ENCODE data around the gene HAAO. TPM values are rescaled to one million over a fixed set of nuclear protein-coding genes. Genes with fewer than 3 reads are reported as not detected.

The HAAO gene
- total RNA-seq, 2 donors from 2014 or later = 25.3 to 33.7 TPM

GRCh38 chr2:42788478-42788793 lies 3.9 kb downstream of the HAAO start:
- Histone ChIP-seq H3K36me3 (no peaks in the 10 kb centered on the region), H3K4me3 (no peak overlapping the region), H3K4me1 (ENCODE audit: control insufficient read depth in 1 of 2, low read depth in 2 of 2) (peaks cover 10 to 23% of the 10 kb centered on the region in 2 donors), H3K27ac (no peak overlapping the region), H3K27me3 (replicated peaks; ENCODE audit: insufficient read depth) (no peaks in the 10 kb centered on the region), H3K9me3 (no peaks in the 10 kb centered on the region)
- no peak for TF ChIP-seq CTCF (IDR thresholded peaks at IDR 0.05)
- no peak for ATAC-seq (ENCODE audit: insufficient number of reproducible peaks, low FRiP score, low read depth)
- no peak for DNase-seq (ENCODE audit: low spot score)

DNA sequence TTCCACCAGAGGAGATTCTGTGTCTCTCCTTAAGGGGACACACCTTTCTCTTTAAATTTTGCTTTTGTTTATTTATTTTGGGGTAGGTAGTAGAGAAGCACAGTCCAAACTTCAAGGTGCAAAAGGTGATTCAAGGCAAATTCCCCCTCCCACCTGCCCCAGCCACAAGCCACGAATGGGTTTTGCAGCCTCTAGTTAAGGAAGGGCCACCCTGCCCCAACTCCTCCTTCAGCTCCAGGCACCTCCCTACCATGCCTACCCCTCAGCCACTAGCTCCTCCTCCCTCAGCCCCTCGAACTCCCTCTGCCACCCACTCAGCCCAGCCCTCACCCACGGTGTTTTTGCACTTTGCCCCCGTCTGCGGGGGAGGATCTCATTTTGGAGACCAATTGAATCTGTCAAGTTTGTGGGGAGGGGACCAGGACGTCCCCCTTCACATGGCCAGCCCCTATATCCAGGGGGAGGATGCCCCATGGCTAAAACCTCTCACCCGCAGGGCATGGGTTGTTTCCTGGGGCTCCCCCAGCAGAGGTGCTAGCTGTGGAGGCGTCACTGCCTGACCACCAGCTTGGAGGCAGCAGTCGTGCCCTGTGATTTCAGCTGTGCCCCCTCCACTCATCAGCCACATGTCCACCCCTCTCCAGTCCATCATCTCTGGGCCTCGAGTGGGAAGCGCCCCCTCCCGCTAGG lies 4.5 kb downstream of the HAAO start:
- H3K9me3 ChIP-seq = no peaks in the 10 kb centered on the region
- no peak overlapping the region for H3K27ac ChIP-seq
- H3K36me3 ChIP-seq = no peaks in the 10 kb centered on the region
- H3K4me1 ChIP-seq (ENCODE audit: control insufficient read depth in 1 of 2, low read depth in 2 of 2) = peaks cover 10 to 23% of the 10 kb centered on the region in 2 donors
- H3K27me3 ChIP-seq (replicated peaks; ENCODE audit: insufficient read depth) = no peaks in the 10 kb centered on the region
- ATAC-seq (ENCODE audit: insufficient number of reproducible peaks, low FRiP score, low read depth) (no peak), DNase-seq (ENCODE audit: low spot score) (no peak)
- no peak overlapping the region for H3K4me3 ChIP-seq
- no peak for TF ChIP-seq CTCF (IDR thresholded peaks at IDR 0.05)

DNA sequence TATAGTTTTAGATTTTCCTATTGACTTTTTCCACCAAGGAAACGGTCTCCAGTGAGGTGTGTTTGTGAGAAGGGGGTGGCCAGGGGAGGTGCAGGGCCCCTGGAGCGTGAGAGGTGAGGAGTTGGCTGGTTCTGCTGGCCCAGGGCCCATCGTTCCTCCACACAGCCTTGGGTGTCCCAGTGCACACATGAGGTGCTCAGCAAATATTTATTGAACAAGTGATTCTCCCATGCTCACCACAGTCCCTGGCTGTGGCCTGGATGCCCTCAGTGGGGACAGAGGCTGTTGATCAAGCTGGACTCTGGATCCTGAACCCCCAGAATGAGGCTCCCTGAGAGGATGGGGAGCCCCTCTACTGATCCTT lies 5.0 kb downstream of the HAAO start:
- H3K4me3 ChIP-seq = no peak overlapping the region
- no peaks in the 10 kb centered on the region for H3K27me3 ChIP-seq (replicated peaks; ENCODE audit: insufficient read depth)
- no peaks in the 10 kb centered on the region for H3K36me3 ChIP-seq
- H3K4me1 ChIP-seq (ENCODE audit: control insufficient read depth in 1 of 2, low read depth in 2 of 2) = peaks cover 10 to 23% of the 10 kb centered on the region in 2 donors
- no peak overlapping the region for H3K27ac ChIP-seq
- H3K9me3 ChIP-seq = no peaks in the 10 kb centered on the region
- no peak for TF ChIP-seq CTCF (IDR thresholded peaks at IDR 0.05)
- ATAC-seq (ENCODE audit: insufficient number of reproducible peaks, low FRiP score, low read depth) (no peak), DNase-seq (ENCODE audit: low spot score) (no peak)

DNA sequence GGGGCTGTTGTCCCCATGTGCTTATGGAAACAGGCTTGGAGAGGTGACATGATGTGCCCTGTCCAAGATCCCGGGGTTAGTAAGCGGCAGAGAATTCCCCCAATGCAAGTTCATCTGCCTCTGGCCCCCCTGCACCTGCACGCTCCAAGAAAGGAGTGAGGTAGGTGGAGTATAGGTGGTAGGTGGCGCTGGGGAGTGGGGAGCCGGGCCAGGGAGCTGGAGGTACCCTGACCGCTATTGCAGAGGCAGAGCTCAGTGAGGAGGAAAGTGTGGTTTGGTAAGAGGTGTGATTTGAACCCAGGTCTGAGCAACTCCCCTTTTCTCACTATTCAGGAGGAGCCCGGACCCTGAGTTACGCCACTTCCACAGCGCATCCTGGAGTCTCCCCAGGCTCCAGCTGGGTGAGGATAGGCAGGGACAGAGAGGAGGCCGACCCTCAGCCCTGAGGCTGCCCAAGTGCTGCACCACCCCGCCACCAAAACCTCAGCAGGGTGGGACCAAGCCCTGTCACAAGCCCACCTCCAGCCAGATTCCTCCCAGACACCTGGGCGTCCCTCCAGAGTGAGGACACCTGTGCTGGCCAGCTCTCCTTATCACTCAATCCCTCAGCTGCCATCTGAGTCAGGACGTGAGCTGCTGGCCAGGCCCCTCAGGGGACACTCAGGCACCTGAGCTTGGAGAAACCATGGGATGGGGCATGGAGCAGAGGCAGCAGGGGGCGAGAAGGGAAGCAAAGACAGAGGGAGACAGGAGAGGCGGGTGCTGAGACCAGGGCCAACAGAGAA lies 5.6 kb downstream of the HAAO start:
- DNase-seq (ENCODE audit: low spot score) (no peak), ATAC-seq (ENCODE audit: insufficient number of reproducible peaks, low FRiP score, low read depth) (no peak)
- H3K27ac ChIP-seq = no peak overlapping the region
- H3K9me3 ChIP-seq = no peaks in the 10 kb centered on the region
- peaks cover 9 to 19% of the 10 kb centered on the region in 2 donors for H3K4me1 ChIP-seq (ENCODE audit: control insufficient read depth in 1 of 2, low read depth in 2 of 2)
- no peak for TF ChIP-seq CTCF (IDR thresholded peaks at IDR 0.05)
- H3K4me3 ChIP-seq = no peak overlapping the region
- no peaks in the 10 kb centered on the region for H3K36me3 ChIP-seq
- H3K27me3 ChIP-seq (replicated peaks; ENCODE audit: insufficient read depth) = no peaks in the 10 kb centered on the region

GRCh38 chr2:42784204-42784880 lies 8.0 kb downstream of the HAAO start:
- Histone ChIP-seq H3K4me3 (no peak overlapping the region), H3K27ac (no peak overlapping the region), H3K36me3 (no peaks in the 10 kb centered on the region), H3K4me1 (ENCODE audit: control insufficient read depth in 1 of 2, low read depth in 2 of 2) (no peaks in the 10 kb centered on the region), H3K9me3 (no peaks in the 10 kb centered on the region), H3K27me3 (replicated peaks; ENCODE audit: insufficient read depth) (no peaks in the 10 kb centered on the region)
- no peak for TF ChIP-seq CTCF (IDR thresholded peaks at IDR 0.05)
- DNase-seq (ENCODE audit: low spot score) (no peak), ATAC-seq (ENCODE audit: insufficient number of reproducible peaks, low FRiP score, low read depth) (no peak)
